T-helper 22 cell (primary cell): ENCODE data around the gene ANAPC7.
"Not testable (repeated sequence)": the region's sequence is repeated elsewhere in the genome, so short reads cannot be mapped to it uniquely, and the experiment has no call there.

Source experiments
- DNase-seq: peaks from one replicate; pipeline ENCODE4 v3.0.0-alpha.2; 2020; ENCODE audit warnings: low read depth

ANAPC7 gene

DNA sequence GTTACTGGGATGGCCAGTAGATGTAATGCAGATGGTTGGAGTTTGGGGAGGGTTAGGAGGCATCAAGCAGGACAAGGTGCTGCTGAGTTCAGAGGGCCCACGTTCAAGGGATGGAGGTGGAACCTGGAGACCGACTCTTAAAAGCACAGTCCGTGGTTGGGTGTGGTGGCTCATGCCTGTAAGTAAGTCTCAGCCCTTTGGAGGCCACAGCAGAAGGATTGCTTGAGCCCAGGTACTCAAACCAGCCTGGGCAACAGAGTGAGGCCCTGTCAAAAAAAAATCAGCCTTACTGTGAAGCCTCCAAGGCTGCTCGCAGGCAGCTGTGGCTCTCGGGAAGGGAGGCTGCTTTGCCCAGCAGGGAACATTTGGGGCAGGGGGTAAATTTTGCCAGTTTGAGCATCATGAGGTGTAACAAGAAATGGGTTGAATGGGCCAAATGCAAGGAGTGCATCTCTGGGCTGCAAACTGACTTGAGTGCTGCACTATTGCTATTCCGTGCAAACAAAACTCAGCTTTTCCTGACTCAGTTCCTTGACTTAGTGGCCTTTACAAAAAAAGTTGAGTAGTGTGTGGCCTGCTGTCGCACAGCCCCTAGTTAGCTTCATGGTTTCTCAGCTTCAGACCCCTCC is 55.0 kb downstream of the ANAPC7 start:
- DNase-seq = no peak

DNA sequence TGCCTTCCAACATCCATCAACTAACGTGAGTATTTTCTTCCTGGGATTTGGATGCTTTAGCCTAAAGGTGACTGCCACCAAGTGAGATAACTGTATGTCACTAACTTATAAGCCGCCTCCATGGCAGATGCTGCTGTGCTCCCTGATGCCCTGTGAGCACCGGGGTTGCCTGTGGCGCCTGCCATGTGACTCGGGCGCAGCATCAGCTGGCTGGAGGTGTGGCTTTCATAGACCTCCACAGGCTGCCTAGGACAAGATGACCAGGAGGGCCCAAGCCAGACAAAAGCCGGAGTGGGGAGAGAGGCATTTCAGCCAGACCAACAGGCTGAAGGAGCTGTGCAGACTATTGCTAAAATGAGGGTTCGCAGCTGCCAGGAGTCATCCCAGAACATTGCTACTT is 55.7 kb downstream of the ANAPC7 start:
- no peak for DNase-seq

DNA sequence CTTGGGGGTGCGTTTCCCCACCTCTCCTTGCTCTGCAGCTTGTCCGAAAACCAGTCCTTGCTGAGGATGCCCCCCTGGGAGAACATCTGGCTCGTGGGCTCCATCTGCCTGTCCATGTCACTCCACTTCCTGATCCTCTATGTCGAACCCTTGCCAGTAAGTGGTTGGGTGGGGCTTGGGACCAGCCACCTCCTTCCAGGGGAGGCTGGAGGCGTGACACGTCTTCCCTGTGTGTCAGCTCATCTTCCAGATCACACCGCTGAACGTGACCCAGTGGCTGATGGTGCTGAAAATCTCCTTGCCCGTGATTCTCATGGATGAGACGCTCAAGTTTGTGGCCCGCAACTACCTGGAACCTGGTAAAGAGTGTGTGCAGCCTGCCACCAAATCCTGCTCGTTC is 57.5 kb downstream of the ANAPC7 start:
- DNase-seq = no peak

DNA sequence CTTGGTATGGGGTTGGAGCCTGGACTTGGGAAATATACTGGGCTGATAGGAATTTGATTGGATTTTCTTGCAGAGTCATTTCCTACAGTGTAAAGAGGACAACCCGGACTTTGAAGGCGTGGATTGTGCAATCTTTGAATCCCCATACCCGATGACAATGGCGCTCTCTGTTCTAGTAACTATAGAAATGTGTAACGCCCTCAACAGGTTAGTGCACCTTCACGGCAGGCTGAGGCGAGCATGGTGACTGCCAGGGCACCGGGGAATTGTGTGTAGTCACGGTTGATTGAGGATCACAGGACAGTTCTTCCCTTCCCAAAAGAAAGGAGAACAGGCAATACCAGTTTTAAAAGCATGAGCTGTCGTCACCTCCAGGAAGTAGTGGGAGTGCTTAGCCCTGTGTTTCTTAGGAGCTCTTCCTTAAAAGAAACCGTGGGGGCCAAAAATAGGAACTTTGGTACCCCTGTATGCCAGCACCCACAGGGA is 58.3 kb downstream of the ANAPC7 start:
- DNase-seq = no peak

DNA sequence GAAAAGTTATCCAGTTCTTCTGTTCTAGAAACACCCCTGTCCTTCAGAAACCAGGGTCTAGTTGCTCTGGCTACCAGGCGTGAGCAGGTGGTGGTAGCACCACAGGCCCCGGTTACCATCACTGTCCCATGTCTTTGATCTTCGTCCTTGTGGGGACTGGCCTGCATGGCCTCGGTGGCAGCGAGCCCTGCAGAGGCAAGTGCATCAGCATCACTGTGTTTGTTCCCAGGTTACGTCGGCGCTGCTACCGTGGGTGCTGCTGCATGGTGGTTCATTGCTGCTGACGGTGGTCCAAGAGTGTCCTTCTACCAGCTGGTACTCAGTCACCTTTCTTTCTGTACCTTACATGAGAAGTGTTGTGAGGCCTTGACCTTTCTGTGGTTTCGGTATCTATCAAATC is 58.9 kb downstream of the ANAPC7 start:
- DNase-seq = no peak

DNA sequence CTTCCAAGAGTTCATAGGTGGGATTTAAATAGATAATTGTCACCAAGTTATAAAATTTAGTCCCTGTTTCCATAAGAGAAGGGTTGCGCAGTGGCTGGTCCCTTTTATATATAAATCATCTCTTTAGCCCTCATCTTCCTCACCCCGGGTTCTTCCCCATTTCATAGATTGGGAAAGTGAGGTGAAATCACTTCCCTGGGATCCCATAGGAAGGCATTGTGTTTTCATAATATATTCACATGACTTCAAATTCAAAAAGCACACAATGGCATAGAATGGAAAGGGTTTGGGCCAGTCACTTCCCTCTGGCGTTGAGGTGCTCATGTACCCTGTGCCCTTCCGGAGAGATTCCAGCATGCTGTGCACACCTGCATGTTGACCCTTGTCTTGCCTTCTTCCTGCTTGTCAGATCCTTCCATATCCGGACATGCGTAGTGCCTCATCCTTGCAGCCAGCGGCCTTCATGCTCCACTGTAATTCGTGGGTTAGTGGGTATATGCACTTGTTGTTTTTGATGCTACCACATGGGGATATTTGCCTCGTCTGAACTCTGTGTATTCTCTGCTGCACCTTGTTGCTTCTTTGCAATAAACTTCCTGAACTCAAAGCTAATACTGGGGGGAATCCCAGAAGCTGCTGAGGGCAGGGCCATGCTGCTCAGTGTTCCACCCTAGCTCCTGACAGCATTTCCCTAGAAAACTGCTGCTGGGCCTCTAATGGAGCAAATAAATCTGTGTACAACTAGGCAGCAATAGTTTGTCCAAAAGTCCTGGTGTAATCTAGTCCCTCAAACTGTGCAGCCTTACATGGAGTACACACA is 59.6 kb downstream of the ANAPC7 start:
- DNase-seq = no peak

DNA sequence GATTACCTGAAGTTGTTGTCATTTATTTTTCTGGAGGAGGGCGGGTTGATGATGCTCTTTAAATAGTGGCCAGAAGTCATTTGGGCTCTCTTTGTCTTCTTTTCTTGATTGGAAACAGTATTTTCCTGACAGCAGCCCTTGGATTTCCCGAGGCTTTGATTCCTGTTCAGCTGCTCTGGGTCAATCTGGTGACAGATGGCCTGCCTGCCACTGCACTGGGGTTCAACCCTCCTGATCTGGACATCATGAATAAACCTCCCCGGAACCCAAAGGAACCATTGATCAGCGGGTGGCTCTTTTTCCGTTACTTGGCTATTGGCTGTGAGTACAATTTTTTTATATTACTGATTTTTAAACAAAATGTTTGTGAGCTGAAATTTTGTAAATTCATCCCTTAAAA is 60.4 kb downstream of the ANAPC7 start:
- no peak for DNase-seq

DNA sequence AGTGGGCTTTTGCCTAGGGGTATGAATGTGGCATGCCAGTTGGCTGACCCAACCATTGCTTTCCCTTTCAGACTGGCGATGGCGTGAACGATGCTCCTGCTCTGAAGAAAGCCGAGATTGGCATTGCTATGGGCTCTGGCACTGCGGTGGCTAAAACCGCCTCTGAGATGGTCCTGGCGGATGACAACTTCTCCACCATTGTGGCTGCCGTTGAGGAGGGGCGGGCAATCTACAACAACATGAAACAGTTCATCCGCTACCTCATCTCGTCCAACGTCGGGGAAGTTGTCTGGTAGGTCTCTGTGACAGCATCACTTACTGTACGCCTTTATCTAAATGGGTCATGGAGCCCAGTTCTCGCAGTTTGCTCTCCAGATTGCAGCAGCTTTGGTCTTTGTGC is 61.4 kb downstream of the ANAPC7 start:
- DNase-seq = no peak

DNA sequence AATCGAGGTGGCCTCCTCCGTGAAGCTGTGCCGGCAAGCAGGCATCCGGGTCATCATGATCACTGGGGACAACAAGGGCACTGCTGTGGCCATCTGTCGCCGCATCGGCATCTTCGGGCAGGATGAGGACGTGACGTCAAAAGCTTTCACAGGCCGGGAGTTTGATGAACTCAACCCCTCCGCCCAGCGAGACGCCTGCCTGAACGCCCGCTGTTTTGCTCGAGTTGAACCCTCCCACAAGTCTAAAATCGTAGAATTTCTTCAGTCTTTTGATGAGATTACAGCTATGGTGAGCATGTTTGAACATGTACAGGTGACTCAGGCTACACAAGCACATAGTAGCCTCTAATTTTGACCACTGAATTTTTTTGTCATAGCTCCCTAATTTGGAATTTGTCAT is 62.8 kb downstream of the ANAPC7 start:
- no peak for DNase-seq

DNA sequence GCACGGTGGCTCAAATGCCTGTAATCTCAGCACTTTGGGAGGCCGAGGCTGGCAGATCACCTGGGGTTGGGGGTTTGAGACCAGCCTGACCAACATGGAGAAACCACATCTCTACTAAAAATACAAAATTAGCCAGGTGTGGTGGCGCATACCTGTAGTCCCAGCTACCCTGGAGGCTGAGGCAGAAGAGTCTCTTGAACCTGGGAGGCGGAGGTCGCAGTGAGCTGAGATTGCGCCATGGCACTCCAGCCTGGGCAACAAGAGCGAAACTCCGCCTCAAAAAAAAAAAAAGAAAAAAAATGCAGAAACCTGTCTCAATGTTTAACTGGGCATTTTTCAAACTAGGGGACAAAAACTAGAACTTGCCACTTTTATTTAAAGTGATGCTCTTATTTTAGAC is 63.2 kb downstream of the ANAPC7 start:
- not testable (repeated sequence) for DNase-seq

DNA sequence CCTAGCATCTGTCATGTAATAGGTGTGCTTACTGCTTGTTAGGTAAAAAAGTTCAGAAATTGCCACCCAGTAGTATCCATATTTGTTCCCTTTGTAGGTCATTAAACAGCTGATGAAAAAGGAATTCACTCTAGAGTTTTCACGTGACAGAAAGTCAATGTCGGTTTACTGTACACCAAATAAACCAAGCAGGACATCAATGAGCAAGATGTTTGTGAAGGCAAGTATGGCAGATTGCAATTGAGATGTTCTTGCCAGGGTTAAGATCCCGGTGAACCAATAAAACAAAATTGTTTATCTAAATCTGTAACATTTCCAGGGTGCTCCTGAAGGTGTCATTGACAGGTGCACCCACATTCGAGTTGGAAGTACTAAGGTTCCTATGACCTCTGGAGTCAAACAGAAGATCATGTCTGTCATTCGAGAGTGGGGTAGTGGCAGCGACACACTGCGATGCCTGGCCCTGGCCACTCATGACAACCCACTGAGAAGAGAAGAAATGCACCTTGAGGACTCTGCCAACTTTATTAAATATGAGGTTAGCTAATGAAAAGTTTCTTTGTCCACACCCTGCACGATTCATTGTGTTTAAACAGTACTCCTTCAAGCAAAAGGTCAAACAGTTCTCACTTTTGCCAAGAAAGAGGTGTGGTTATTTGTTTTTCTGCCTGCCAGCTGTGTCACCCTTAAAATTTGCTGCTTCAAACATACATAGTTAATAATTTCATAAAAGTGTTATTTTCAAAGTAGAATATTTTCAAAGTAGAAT is 64.1 kb downstream of the ANAPC7 start:
- DNase-seq = no peak

DNA sequence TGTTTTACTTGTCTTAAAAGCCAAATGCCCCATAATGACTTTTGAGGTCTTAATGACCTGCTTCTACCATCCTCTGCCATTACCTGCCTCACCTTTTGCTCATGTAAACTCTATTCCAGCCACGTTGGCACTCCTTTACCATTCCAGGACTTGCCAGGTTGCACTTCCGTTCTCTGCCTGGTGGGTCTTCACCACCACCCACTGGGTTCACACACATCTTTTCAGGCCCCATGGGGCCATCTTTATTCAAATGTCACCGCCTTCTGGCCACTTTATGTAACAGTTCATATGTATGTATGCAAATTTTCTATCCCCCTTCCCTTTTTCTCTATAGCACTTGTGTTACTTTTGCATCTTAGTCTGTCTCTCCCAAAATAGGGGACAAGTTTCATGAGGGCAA is 64.8 kb downstream of the ANAPC7 start:
- DNase-seq = no peak

DNA sequence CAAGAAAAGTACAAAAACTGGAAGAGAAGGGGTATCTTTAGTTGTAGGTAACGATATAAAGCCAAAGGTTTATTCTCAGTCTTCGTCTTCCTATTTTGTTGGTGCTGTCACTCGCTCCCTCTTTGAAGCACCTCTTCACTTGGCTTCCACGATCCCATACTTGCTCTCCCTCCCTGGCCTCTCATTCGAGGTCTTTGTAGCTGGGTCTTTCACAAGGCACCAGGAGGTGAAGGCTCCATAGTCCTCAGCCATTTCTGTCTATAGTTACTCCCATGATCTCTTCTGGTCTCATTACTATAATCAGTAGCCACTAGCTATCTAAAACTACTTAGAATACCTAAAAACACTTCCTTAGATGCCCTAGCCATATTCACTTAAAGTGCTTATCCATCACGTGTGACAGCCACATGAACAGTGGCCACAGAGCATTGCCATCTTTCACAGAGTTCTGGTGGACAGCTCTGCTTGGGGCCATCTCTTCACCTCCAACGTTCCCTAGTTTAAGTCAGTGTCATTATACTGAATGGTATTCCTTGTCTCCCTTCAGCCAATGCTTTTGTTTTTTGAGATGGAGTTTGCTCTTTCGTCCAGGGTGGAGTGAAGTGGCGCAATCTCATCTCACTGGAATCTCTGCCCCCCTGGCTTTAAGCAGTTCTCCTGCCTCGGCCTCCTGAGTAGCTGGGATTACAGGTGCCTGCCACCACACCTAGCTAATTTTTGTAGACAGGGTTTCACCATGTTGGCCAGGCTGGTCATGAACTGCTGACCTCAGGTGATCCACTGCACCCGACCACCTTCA is 65.4 kb downstream of the ANAPC7 start:
- no peak for DNase-seq

DNA sequence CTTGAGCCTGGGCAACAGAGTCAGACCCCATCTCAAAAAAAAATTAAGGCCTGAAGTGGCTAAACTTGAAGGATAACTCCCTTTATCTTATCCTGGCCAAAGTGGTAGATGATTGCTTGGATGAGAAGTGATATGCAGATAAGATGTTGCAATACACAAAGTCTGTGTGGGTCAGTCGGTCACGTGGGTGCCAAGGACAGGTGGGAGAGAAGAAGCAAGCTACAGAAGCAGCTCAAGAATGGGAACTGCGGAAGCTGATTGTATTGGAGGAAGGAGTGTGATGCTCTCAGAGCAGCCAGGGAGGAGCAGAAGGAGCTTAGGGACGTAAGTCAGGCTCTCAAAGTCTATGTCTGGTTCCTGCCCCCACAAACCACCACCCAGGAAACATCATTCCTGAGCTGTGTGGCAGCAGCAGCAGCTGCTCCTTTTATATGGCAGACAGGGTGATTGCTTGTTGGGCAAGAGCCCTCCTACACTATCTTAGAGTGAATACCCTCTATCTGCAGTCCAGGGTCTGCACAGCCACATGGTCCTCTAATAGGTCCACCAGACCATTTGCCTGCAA is 67.9 kb downstream of the ANAPC7 start:
- DNase-seq = no peak

DNA sequence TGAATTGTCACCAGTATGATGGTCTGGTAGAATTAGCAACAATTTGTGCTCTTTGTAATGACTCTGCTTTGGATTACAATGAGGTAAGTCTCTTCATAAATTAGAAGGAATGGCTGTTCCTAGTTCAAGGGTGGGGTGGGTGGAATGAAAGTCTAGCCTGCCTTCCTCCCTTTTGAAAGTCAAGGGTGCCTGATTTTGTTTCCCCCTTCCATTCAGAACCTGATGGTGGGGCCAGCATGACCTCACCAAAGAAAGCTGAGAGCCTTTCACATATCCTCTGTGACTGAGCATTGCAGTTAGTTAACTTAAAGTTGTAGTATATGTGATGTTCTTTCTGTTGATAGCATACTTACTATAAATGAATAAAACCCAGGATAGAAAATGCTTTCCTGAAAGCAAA is 70.3 kb downstream of the ANAPC7 start:
- no peak for DNase-seq

DNA sequence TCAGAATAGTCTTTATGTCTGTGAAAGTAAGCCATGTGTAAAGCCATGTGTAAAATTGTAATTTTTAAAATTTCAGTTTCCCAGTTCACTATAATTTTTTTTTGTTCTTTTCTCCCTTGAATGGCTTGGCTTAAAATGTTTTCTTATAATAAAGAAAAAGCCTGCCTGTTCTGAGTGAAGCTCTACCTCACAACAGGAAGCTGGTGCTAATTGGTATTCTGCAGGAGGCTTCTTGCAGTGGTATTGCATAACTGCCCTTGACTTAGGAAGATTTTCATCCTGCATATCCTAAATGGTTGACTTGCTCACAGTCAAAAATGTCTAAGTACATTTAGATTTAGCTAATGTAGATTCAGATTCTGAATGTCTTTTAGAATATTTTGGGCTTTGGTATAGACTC is 73.0 kb downstream of the ANAPC7 start:
- no peak for DNase-seq

DNA sequence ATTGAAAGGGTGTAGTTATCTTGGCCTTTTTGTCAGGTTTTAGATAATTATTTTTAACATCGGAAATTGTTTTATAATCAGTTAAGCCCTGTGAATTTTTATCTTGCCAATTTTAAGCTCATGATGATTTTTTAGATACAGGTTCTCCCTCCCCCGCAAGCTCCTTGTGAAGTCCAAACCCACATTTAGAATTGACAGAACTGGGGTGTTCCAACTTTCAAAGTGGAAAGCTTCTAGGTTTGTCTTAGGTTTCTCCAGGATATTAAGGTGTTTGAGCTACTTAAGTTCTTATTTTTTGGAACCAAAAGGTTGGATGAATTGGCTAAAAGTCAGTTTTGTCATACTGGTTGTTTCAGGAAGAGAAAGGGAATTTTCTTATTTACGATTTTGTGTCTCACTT is 73.4 kb downstream of the ANAPC7 start:
- no peak for DNase-seq

DNA sequence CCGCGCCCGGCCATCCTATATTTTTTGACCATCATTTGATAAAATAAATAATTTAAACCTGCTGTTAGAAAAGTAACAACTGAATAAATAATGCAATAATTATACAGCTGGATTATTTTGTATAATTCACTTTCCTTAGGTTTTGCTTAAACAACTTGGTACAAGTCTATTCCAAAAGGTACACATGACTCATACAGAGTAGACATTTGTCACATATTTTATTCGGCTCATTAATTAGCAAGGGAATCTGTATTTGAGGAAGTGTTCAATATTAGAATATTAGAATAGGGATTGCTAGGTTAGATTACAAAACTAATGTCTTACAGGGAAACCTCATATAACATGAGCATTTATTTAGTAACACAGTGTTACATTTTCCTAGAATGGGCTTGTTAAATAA is 73.8 kb downstream of the ANAPC7 start:
- no peak for DNase-seq
